ENCODE measurements around the gene PANX2. TPM values are rescaled to one million over a fixed set of nuclear protein-coding genes. Genes with fewer than 3 reads are reported as not detected.

Gene PANX2
- total and polyA plus RNA-seq, 9 of the 15 experiments (the other 6 are each of a cell fraction or from before 2014, with no cell fraction given), result 0.01 to 3.9 (median 0.67) TPM; not detected in 1

- Histone ChIP-seq H3K9me1 (ENCODE audit: control insufficient read depth, insufficient read depth, low read length) (no peaks in the 10 kb centered on the region), H2AFZ (ENCODE audit: low read depth, low read length) (no peak overlapping the region), H3K79me2 (ENCODE audit: control insufficient read depth, insufficient read depth, low read length) (no peaks in the 10 kb centered on the region), H4K20me1 (replicated peaks; ENCODE audit: control insufficient read depth, insufficient read depth, low read length) (no peaks in the 10 kb centered on the region), H3K9me3 (replicated peaks; ENCODE audit: control insufficient read depth, insufficient read depth, low read depth, low read length) (0 out of 2 replicates have a peak, but pooled peaks cover 1% of the 10 kb centered on the region), H3K36me3 (ENCODE audit: control insufficient read depth, insufficient read depth, low read length) (peaks cover 64% of the 10 kb centered on the region; the same call in 2 of the 3 replicates), H3K4me2 (ENCODE audit: insufficient read depth, low read length) (no peak overlapping the region), H3K9ac (ENCODE audit: insufficient read depth in 1 of 2, low read depth in 2 of 2, low read length in 2 of 2) (no peak overlapping the region), H3K4me1 (replicated peaks in 1 of 2; ENCODE audit: control insufficient read depth in 2 of 2, insufficient read depth in 2 of 2, low read length in 2 of 2) (peaks cover 0 to 29% of the 10 kb centered on the region in 2 experiments; a peak in 3 of 5 replicates), H3K27me3 (ENCODE audit: control insufficient read depth in 2 of 2, insufficient read depth in 2 of 2, low read length in 2 of 2) (no peaks in the 10 kb centered on the region), H3K4me3 (no peak overlapping the region), H3K27ac (ENCODE audit: extremely low read depth, low read depth, low read length) (no peak overlapping the region)
- ATAC-seq (no peak), FAIRE-seq (no peak), DNase-seq (ENCODE audit: extremely low read depth in 1 of 4, low spot score in 3 of 4) (no peak)
- BruUV-seq (replicated peaks), result no TSS peak
- POLR2A ChIA-PET, result no interaction called here
- TF ChIP-seq ZNF444 (CRISPR knock-in tag; IDR thresholded peaks at IDR 0.05) (no peak), DDX20 (tag; IDR thresholded peaks at IDR 0.05; ENCODE audit: low read depth) (no peak)
- WGBS (ENCODE audit: insufficient coverage, low coverage, missing lambda C conversion rate), result 95% methylated on average over 9 of the region's 16 CpGs
- intact Hi-C loops (cut with micrococcal nuclease) (no loop called here), in situ Hi-C loops (cut with MboI) (no loop called here)
- CTCF ChIA-PET (ENCODE audit: low intra/inter-chr PET ratio), result no interaction called here
These were observed 53.5 kb downstream of the PANX2 start for GRCh38 chr22:50224071-50224470.

- WGBS (ENCODE audit: insufficient coverage, low coverage, missing lambda C conversion rate), result 82% methylated on average over 8 of the region's 24 CpGs
- FAIRE-seq (no peak), DNase-seq (ENCODE audit: extremely low read depth in 1 of 4, low spot score in 3 of 4) (no peak), ATAC-seq (no peak)
- Histone ChIP-seq H3K4me1 (replicated peaks in 1 of 2; ENCODE audit: control insufficient read depth in 2 of 2, insufficient read depth in 2 of 2, low read length in 2 of 2) (peaks cover 0 to 16% of the 10 kb centered on the region in 2 experiments; a peak in 2 of 5 replicates), H3K4me3 (no peak overlapping the region), H3K4me2 (ENCODE audit: insufficient read depth, low read length) (no peak overlapping the region), H3K79me2 (ENCODE audit: control insufficient read depth, insufficient read depth, low read length) (no peaks in the 10 kb centered on the region), H3K27ac (ENCODE audit: extremely low read depth, low read depth, low read length) (no peak overlapping the region), H2AFZ (ENCODE audit: low read depth, low read length) (no peak overlapping the region), H3K36me3 (ENCODE audit: control insufficient read depth, insufficient read depth, low read length) (peaks cover 56% of the 10 kb centered on the region; the same call in 2 of the 3 replicates), H3K27me3 (ENCODE audit: control insufficient read depth in 2 of 2, insufficient read depth in 2 of 2, low read length in 2 of 2) (no peaks in the 10 kb centered on the region), H3K9me1 (ENCODE audit: control insufficient read depth, insufficient read depth, low read length) (no peaks in the 10 kb centered on the region), H3K9me3 (replicated peaks; ENCODE audit: control insufficient read depth, insufficient read depth, low read depth, low read length) (0 out of 2 replicates have a peak, but pooled peaks cover under 1% of the 10 kb centered on the region), H3K9ac (ENCODE audit: insufficient read depth in 1 of 2, low read depth in 2 of 2, low read length in 2 of 2) (no peak overlapping the region; a peak in 1 of 4 replicates), H4K20me1 (replicated peaks; ENCODE audit: control insufficient read depth, insufficient read depth, low read length) (no peaks in the 10 kb centered on the region)
- no TSS peak for BruUV-seq (replicated peaks)
- ChIA-PET CTCF (ENCODE audit: low intra/inter-chr PET ratio) (interaction anchor here (0.5 kb wide), 1 partner anchor 17 kb away, joined by 4 read pairs; no protein-coding TSS in a partner anchor), POLR2A (no interaction called here)
- in situ Hi-C loops (cut with MboI), result no loop called here
- intact Hi-C loops (cut with micrococcal nuclease), result no loop called here
- no peak for TF ChIP-seq BMI1 (IDR thresholded peaks at IDR 0.05; ENCODE audit: low read length)
- no peak for TF ChIP-seq SMAD1 (IDR thresholded peaks at IDR 0.05; ENCODE audit: low read depth, low read length, partially characterized antibody)
- TF ChIP-seq POU5F1 (IDR thresholded peaks at IDR 0.05; ENCODE audit: borderline replicate concordance, low read depth, low read length, partially characterized antibody), result no peak
- TF ChIP-seq CTCFL (IDR thresholded peaks at IDR 0.05; ENCODE audit: borderline replicate concordance, insufficient read depth, low read depth, low read length, poor library complexity, severe bottlenecking), result no peak
- no peak for TF ChIP-seq DEAF1 (CRISPR knock-in tag; IDR thresholded peaks at IDR 0.05)
These were observed 54.9 kb downstream of the PANX2 start for GRCh38 chr22:50225200-50225969.
